ENCODE results near the gene SP7.
"Not testable (repeated sequence)": the region's sequence is repeated elsewhere in the genome, so short reads cannot be mapped to it uniquely, and the experiment has no call there.

Gene SP7

GRCh38 chr12:53334822-53335221, 1.3 kb downstream of the SP7 start:
- no peak overlapping the region for H3K4me3 ChIP-seq (ENCODE audit: low read length)
- no peak for DNase-seq (ENCODE audit: low read depth)
- TF ChIP-seq CTCF (conservative IDR thresholded peaks at IDR 0.05; ENCODE audit: low read length) = no peak

GRCh38 chr12:53333845-53334244, 2.3 kb downstream of the SP7 start:
- TF ChIP-seq CTCF (conservative IDR thresholded peaks at IDR 0.05; ENCODE audit: low read length) = no peak
- no peak overlapping the region for H3K4me3 ChIP-seq (ENCODE audit: low read length)
- DNase-seq (ENCODE audit: low read depth) = no peak

- no peak overlapping the region for H3K4me3 ChIP-seq (ENCODE audit: low read length)
- no peak for TF ChIP-seq CTCF (conservative IDR thresholded peaks at IDR 0.05; ENCODE audit: low read length)
- DNase-seq (ENCODE audit: low read depth) = no peak
These were observed 2.9 kb downstream of the SP7 start for GRCh38 chr12:53333289-53333688.

GRCh38 chr12:53332744-53333143, 3.4 kb downstream of the SP7 start:
- no peak for DNase-seq (ENCODE audit: low read depth)
- TF ChIP-seq CTCF (conservative IDR thresholded peaks at IDR 0.05; ENCODE audit: low read length) = no peak
- H3K4me3 ChIP-seq (ENCODE audit: low read length) = no peak overlapping the region

GRCh38 chr12:53332339-53332738, 3.8 kb downstream of the SP7 start:
- DNase-seq (ENCODE audit: low read depth); H3K4me3 ChIP-seq (ENCODE audit: low read length): not testable (repeated sequence)

- H3K4me3 ChIP-seq (ENCODE audit: low read length) = no peak overlapping the region
- DNase-seq (ENCODE audit: low read depth) = no peak
- no peak for TF ChIP-seq CTCF (conservative IDR thresholded peaks at IDR 0.05; ENCODE audit: low read length)
These were observed 5.5 kb downstream of the SP7 start for GRCh38 chr12:53330671-53331070.

- no peak overlapping the region for H3K4me3 ChIP-seq (ENCODE audit: low read length)
- TF ChIP-seq CTCF (conservative IDR thresholded peaks at IDR 0.05; ENCODE audit: low read length) = no peak; the same call in 1 of the 2 replicates
- no peak for DNase-seq (ENCODE audit: low read depth)
These were observed 8.1 kb downstream of the SP7 start for GRCh38 chr12:53328043-53328435.

GRCh38 chr12:53327435-53328042, 8.6 kb downstream of the SP7 start:
- TF ChIP-seq CTCF (conservative IDR thresholded peaks at IDR 0.05; ENCODE audit: low read length) = peak; percentile 37
- no peak overlapping the region for H3K4me3 ChIP-seq (ENCODE audit: low read length)
- DNase-seq (ENCODE audit: low read depth) = peak; percentile 25
